ENCODE results near the gene DLK1.
A peak's percentile ranks its signal among the peaks of the same experiment; 100 is the strongest.

The DLK1 gene

DNA sequence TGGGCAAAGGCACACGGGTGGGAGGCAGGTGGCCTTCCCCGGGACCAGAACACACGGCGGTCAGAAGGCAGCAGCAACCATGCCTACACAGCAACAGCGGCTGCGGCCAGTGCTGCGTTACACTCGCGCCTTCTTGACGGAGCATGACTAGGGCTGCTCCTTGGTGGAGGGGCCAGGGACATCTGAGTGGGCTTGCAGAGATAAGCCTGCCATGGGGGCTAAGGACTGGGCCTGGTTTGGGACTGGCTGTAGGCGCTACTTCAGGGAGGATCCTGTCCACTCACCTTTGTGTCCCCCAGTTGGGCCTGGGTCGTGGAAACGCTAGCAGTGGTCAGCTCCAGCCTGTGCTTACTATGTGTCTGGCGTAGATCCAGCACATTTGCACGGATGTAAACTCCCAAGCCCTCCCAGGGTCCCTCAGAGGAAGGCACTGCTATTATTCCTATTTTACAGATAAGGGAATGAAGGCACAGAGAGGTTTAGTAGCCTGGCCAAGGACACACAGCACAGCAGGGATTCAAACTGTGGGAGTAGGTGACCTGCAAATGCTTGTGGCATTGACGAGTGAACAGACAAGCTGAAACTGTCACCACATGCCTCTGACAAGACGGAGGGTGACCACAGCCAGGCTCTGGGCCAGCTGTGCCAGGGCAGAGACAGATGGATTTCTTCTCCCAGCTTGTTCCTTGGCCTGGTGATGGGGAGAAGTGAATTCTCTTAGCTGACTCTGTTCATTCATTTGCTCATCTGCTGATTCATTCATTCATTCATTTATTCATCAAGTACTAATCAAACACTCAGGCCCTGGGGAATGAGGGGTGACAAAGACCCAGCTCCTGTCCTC is 31.9 kb upstream of the DLK1 start:
- DNase-seq = no peak

DNA sequence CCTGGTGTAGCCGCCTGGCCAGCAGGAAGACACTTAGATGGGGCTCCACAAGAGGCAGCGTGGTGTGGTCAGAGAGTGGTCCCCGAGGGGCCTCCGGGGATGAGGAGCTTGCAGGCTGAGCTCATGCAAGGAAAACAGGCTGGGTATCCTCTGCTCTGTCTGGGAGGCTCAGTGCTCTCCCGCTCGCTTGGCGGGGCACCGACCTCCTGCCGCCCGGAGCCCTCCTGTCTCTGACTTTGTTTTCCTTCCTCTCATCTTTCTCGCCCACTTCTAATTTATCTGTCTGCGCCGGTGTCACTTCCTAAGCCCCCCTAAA is 31.3 kb upstream of the DLK1 start:
- no peak for DNase-seq

DNA sequence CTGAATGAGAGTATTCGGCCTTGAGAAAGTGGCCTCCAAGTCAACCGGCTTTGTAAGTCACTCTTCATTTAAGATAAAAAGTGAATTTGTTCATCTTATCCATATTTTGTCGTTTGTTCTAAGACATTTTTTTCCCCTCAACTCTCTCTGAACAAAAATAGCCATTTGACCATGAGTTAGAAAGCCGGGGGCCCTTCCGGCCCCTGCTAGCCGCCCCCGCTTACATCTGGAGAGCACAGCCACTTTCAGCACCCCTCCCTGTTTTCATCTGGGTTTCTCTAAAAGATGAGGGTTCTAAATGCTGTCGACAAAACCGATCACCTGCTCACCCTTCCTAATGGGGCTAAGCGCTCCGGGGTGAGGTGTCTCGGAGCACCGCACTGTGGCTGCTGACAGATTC is 30.7 kb upstream of the DLK1 start:
- DNase-seq = no peak

- DNase-seq = no peak
These were observed 30.1 kb upstream of the DLK1 start for GRCh38 chr14:100696590-100696989.

- no peak for DNase-seq
These were observed 28.6 kb upstream of the DLK1 start for GRCh38 chr14:100698066-100698465.

GRCh38 chr14:100698666-100699448 is 27.8 kb upstream of the DLK1 start:
- no peak for DNase-seq

DNA sequence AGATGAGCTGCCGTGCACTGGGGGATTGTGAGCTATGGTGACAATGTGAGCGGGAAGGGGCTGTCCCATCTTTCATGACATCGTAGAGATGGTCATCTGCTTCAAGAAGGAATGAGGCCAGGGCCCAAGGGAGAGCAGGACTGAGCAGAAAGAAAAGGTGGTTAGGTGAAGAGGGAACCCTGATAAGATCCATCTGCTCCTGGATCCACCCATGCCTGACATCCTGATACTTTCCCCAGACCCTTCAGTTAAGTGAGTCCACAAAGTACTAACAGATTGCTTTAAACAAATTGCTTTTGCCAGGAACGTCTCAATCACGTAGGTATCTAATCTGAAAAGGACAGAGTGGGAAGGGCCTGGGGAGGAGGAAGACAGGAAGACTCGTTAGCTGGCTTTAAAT is 25.4 kb upstream of the DLK1 start:
- DNase-seq = no peak

GRCh38 chr14:100702590-100702989 is 24.1 kb upstream of the DLK1 start:
- DNase-seq = no peak

- no peak for DNase-seq
These were observed 23.1 kb upstream of the DLK1 start for GRCh38 chr14:100703386-100704220.

DNA sequence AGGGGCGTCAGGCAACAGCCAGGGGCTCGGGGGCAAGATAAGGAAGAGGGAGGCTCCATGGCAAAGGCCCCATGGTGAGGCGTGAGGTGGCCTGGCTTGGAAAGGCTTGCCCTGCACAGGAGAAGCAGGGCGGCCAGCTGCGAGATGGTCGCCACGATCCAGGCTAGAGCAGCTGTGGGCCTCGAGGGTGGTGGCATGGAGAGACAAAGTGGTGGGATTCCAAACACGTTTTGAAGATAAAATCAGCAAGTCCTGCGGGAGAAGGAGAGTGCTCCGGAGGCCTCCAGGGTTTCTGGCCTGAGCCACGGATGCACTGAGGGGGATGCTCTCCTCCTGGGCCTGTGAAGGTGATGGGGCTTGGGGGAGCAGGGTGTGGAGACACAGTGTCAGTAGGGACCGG is 20.5 kb upstream of the DLK1 start:
- no peak for DNase-seq

GRCh38 chr14:100706860-100707259 is 19.8 kb upstream of the DLK1 start:
- no peak for DNase-seq

- DNase-seq = no peak
These were observed 18.0 kb upstream of the DLK1 start for GRCh38 chr14:100708425-100709288.

- DNase-seq = no peak
These were observed 17.1 kb upstream of the DLK1 start for GRCh38 chr14:100709289-100710284.

DNA sequence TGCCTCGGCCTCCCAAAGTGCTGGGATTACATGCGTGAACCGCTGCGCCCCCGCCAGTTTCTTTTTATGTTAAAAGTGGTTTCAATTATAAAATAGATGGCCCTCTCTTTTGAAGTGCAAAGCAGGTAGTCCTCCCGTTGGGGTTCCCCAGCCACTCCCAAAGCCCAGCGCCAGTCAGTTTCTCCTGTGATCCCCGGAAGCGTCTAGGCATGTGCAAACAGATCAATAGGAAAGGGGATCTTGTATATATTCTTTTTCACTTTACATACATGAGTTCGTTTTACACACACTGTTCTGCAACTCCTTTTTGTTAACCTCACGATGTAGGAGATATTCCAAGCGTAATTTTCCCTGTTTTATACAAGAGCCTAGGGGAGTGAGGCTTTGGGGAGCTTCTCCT is 16.3 kb upstream of the DLK1 start:
- DNase-seq = no peak

DNA sequence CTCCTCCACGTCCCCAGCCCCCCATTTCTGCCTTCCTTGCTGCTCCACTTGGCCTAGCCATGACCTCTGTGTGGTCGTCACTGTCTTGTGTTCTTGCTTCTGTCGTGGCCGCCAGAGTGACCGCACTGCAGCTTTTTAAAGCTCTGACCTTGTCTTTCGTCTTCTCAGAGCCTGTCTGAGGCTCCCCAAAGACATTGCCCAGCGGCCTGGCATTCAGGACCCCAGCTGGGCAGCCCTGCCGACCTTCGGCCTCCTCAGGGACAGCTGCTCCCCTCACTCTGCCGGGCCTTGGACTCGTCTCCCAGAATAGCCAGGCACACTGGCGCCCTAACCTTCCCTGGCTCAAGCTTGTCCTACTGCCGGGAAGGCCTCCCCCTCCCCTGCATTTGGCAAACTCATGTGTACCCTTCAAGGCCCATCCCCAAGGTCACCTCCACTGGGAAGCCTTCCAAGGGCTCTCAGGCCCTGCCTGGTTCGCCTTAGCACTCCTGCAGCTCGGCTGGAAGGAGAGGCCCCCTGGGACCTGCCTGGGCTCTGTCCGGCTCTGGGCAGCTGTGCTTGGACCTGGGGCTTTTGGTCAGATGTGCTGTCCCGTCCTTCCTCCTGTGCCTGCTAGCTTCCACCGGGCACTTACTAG is 15.7 kb upstream of the DLK1 start:
- no peak for DNase-seq

GRCh38 chr14:100711493-100711892 is 15.2 kb upstream of the DLK1 start:
- DNase-seq = no peak

DNA sequence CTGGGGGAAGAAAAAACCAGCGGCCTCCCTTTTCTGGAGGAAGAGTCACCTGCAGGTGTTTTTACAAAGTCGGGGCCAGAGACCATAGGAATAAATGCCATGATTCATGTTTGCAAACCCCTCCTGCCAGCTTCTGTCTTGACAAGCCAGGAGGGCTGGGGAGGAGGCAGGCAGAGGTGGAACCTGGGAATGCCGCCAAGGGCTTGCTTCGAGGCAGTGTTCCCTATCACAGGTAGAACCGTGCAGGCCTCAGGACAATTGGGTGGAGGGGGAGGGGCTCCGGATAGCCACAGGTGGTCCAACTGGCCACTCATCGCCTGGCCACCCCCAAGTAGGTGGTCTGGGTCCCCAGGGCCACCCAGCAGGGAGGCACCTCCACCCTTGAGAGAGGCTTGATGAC is 14.2 kb upstream of the DLK1 start:
- DNase-seq = peak; percentile 50

- no peak for DNase-seq
These were observed 13.0 kb upstream of the DLK1 start for GRCh38 chr14:100713705-100714104.

GRCh38 chr14:100714258-100714892 is 12.3 kb upstream of the DLK1 start:
- DNase-seq = no peak

DNA sequence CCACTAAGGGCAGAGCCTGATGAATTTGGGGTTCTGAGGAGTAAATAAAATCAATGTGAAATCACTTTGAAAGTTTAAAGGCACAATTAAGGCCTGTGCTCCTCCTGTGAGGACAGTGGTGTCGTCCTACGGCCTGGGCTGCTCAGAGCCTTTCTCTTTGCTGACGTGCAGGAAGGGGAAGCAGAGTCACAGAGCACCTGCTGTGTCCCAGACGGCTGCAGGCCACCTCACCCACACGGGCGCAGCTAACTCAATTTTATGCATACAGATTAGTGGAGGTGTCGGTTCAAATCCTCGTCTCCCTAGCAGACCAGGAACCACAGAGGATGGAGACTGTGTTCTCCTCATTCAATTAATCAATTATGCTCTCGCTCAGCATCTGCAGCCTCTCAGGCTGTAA is 11.4 kb upstream of the DLK1 start:
- DNase-seq = no peak

Measured in COR-L47 (cell line).